Immature natural killer cell (primary cell): ENCODE measurements around the gene INO80C. TPM values are rescaled to one million over a fixed set of nuclear protein-coding genes. Genes with fewer than 3 reads are reported as not detected.
A peak's percentile ranks its signal among the peaks of the same experiment; 100 is the strongest.
"Not testable (repeated sequence)": the region's sequence is repeated elsewhere in the genome, so short reads cannot be mapped to it uniquely, and the experiment has no call there.

Experiments
- DNase-seq, 3 donors: peaks; one replicate each; pipeline ENCODE4 v3.0.0; 2022; ENCODE audit warnings: mixed read lengths in 1 of 3
- H3K27ac Mint-ChIP-seq, 6 donors: one replicate each; pipeline ENCODE4 v1.8.0; 2020; ENCODE audit warnings: mixed read lengths in 6 of 6, mild to moderate bottlenecking in 5 of 6, inconsistent platforms in 4 of 6, moderate library complexity in 3 of 6
- H3K27me3 Mint-ChIP-seq, 3 donors: one replicate each; pipeline ENCODE4 v1.8.0; 2020 to 2021; ENCODE audit warnings: low read depth in 3 of 3, mild to moderate bottlenecking in 3 of 3, mixed read lengths in 3 of 3, moderate library complexity in 3 of 3, inconsistent platforms in 1 of 3
- H3K36me3 Mint-ChIP-seq, 3 donors: one replicate each; pipeline ENCODE4 v1.8.0; 2020; ENCODE audit warnings: mixed read lengths in 3 of 3, inconsistent platforms in 2 of 3, mild to moderate bottlenecking in 2 of 3
- H3K4me1 Mint-ChIP-seq, 2 donors: one replicate each; pipeline ENCODE4 v1.8.0; 2020; ENCODE audit warnings: inconsistent platforms in 2 of 2, mild to moderate bottlenecking in 2 of 2, mixed read lengths in 2 of 2, moderate library complexity in 1 of 2
- H3K4me3 Mint-ChIP-seq, 5 donors: one replicate each; pipeline ENCODE4 v1.8.0; 2020; ENCODE audit warnings: mild to moderate bottlenecking in 5 of 5, mixed read lengths in 5 of 5, inconsistent platforms in 3 of 5, moderate library complexity in 3 of 5
- H3K9me3 Mint-ChIP-seq, 6 donors: one replicate each; pipeline ENCODE4 v1.8.0; 2020; ENCODE audit warnings: mild to moderate bottlenecking in 6 of 6, mixed read lengths in 6 of 6, inconsistent platforms in 4 of 6, moderate library complexity in 3 of 6
- polyA plus RNA-seq, 3 donors: library from polyadenylated mRNA; unstranded; fragments of 300-500 nt; fragmentation: Illumina TruSeq; gene quantifications; one replicate each; pipeline ENCODE4 v1.2.3, GENCODE V29; 2021

INO80C gene
- polyA plus RNA-seq, 3 donors from 2014 or later = 12.7 to 28.6 (median 24.6) TPM

- no peak overlapping the region for H3K4me3 Mint-ChIP-seq
- DNase-seq = no peak
- no peaks in the 10 kb centered on the region for H3K9me3 Mint-ChIP-seq
- no peak overlapping the region for H3K27ac Mint-ChIP-seq
- H3K4me1 Mint-ChIP-seq = no peaks in the 10 kb centered on the region
- H3K27me3 Mint-ChIP-seq = peaks cover 0 to 3% (median 0%) of the 10 kb centered on the region in 3 donors
- peaks cover 0 to 3% (median 0%) of the 10 kb centered on the region in 3 donors for H3K36me3 Mint-ChIP-seq
Measured at GRCh38 chr18:35458271-35458670, 39.5 kb downstream of the INO80C start.

GRCh38 chr18:35457140-35457704, 40.5 kb downstream of the INO80C start:
- H3K27ac Mint-ChIP-seq = no peak overlapping the region
- DNase-seq = no peak
- no peak overlapping the region for H3K4me3 Mint-ChIP-seq
- H3K4me1 Mint-ChIP-seq = no peaks in the 10 kb centered on the region
- H3K36me3 Mint-ChIP-seq = peaks cover 0 to 3% (median 0%) of the 10 kb centered on the region in 3 donors
- H3K9me3 Mint-ChIP-seq = no peaks in the 10 kb centered on the region
- peaks cover 0 to 1% (median 0%) of the 10 kb centered on the region in 3 donors for H3K27me3 Mint-ChIP-seq

DNA sequence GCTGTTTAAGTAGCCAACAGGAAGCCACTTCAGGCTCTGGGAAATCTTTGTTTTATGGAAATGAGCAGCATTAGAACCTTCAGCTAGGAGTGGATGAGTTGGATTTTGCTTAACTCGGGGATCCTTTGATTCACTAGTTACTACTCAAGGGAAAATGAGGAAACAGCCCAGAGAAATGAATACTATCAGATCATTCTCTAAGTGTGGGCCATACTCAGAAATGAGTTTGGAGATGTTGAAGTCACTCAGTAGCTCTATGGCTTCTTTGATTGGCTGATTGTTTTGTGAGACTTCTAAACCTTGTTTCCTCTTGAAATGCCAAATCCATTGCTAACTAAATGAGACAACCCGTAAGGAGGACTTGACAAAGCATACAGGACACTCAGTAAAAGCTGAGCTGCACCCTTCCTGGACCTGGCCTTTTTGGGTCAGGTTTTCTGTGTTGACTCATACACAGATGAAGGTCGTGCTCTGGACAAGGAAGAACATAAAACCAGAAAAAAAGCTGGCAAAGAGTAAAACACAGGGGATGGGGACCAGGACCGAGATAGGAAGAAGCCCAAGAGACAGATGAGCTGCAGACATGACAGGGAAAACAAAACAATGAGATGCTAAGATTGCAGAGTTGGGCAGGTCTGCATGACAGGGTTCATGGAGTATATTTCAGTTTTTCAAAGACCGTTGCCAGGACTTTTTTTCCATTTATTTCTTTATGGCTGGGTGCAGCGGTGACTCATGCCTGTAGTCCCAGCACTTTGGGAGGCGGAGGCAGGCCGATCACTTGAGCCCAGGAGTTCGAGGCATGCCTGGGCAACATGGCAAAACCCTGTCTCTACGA, 41.6 kb downstream of the INO80C start:
- no peak for DNase-seq
- H3K27me3 Mint-ChIP-seq = peaks cover 0 to 4% (median 1%) of the 10 kb centered on the region in 3 donors
- peaks cover 0 to 2% (median 0%) of the 10 kb centered on the region in 6 donors for H3K9me3 Mint-ChIP-seq
- H3K4me3 Mint-ChIP-seq = no peak overlapping the region
- H3K27ac Mint-ChIP-seq = no peak overlapping the region
- no peaks in the 10 kb centered on the region for H3K4me1 Mint-ChIP-seq
- H3K36me3 Mint-ChIP-seq = peaks cover 0 to 3% (median 0%) of the 10 kb centered on the region in 3 donors

DNA sequence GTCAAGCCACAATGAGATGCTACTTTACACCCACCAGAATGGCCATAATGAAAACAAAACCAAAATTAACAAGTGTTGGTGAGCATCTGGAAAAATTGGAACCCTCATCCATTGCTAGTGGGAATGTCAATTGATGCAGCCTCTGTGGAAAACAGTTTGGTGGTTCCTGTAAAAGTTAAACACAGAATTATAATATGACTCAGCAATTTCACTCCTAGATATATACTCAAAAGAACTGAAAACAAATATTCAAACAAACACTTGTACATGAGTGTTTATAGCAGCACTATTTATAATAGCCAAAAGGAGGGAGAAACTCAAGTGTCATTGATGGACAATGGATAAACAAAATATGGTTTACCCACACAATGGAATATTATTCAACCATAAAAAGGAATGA, 43.0 kb downstream of the INO80C start:
- DNase-seq = no peak
- H3K4me3 Mint-ChIP-seq = no peak overlapping the region
- H3K27ac Mint-ChIP-seq = no peak overlapping the region
- peaks cover 0 to 4% (median 0%) of the 10 kb centered on the region in 3 donors for H3K36me3 Mint-ChIP-seq
- no peaks in the 10 kb centered on the region for H3K4me1 Mint-ChIP-seq
- peaks cover 0 to 8% (median 1%) of the 10 kb centered on the region in 3 donors for H3K27me3 Mint-ChIP-seq
- peaks cover 0 to 2% (median 0%) of the 10 kb centered on the region in 6 donors for H3K9me3 Mint-ChIP-seq

GRCh38 chr18:35453065-35453464, 44.7 kb downstream of the INO80C start:
- H3K4me3 Mint-ChIP-seq, H3K4me1 Mint-ChIP-seq, DNase-seq, H3K9me3 Mint-ChIP-seq, H3K27me3 Mint-ChIP-seq, H3K36me3 Mint-ChIP-seq, H3K27ac Mint-ChIP-seq: not testable (repeated sequence)

GRCh38 chr18:35451916-35452315, 45.8 kb downstream of the INO80C start:
- H3K9me3 Mint-ChIP-seq = peaks cover 0 to 2% (median 0%) of the 10 kb centered on the region in 6 donors
- H3K4me1 Mint-ChIP-seq = no peaks in the 10 kb centered on the region
- H3K4me3 Mint-ChIP-seq = no peak overlapping the region
- peaks cover 0 to 4% (median 0%) of the 10 kb centered on the region in 3 donors for H3K36me3 Mint-ChIP-seq
- H3K27ac Mint-ChIP-seq = no peak overlapping the region
- DNase-seq = no peak
- peaks cover 0 to 8% (median 0%) of the 10 kb centered on the region in 3 donors for H3K27me3 Mint-ChIP-seq

DNA sequence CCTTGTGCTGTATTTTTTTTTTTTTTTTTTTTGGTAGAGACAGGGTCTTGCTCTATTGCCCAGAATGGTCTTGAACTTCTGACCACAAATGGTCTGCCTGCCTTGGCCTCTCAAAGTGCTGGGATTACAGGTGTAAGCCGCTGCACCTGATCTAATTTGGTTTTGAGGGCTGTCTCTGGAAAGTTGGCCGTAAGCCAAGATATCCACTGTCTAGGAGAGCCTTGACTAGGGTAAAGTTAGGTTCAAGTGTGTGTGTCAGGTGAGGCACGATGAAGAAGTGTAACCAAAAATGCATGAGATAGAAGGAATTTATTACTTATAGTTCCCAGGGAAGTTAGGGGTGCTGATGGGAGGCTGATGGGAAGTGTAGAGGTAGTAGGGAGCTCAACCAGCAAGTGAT, 46.7 kb downstream of the INO80C start:
- Mint-ChIP-seq H3K36me3 (peaks cover 0 to 3% (median 0%) of the 10 kb centered on the region in 3 donors), H3K27me3 (peaks cover 0 to 8% (median under 1%) of the 10 kb centered on the region in 3 donors), H3K9me3 (peaks cover 0 to 2% (median 0%) of the 10 kb centered on the region in 6 donors), H3K27ac (no peak overlapping the region), H3K4me3 (no peak overlapping the region), H3K4me1 (no peaks in the 10 kb centered on the region)
- no peak for DNase-seq

- DNase-seq = no peak
- H3K36me3 Mint-ChIP-seq = peaks cover 0 to under 1% (median 0%) of the 10 kb centered on the region in 3 donors
- H3K9me3 Mint-ChIP-seq = peaks cover 0 to 2% (median 0%) of the 10 kb centered on the region in 6 donors
- H3K4me1 Mint-ChIP-seq = no peaks in the 10 kb centered on the region
- H3K27me3 Mint-ChIP-seq = peaks cover 1 to 9% (median 3%) of the 10 kb centered on the region in 3 donors
- no peak overlapping the region for H3K4me3 Mint-ChIP-seq
- no peak overlapping the region for H3K27ac Mint-ChIP-seq
Measured at GRCh38 chr18:35444636-35445035, 53.1 kb downstream of the INO80C start.

GRCh38 chr18:35443847-35444246, 53.9 kb downstream of the INO80C start:
- no peak overlapping the region for H3K27ac Mint-ChIP-seq
- H3K36me3 Mint-ChIP-seq = no peaks in the 10 kb centered on the region
- peaks cover 0 to 2% (median 0%) of the 10 kb centered on the region in 6 donors for H3K9me3 Mint-ChIP-seq
- H3K4me1 Mint-ChIP-seq = no peaks in the 10 kb centered on the region
- no peak overlapping the region for H3K4me3 Mint-ChIP-seq
- no peak for DNase-seq
- H3K27me3 Mint-ChIP-seq = peaks cover 1 to 9% (median 3%) of the 10 kb centered on the region in 3 donors

DNA sequence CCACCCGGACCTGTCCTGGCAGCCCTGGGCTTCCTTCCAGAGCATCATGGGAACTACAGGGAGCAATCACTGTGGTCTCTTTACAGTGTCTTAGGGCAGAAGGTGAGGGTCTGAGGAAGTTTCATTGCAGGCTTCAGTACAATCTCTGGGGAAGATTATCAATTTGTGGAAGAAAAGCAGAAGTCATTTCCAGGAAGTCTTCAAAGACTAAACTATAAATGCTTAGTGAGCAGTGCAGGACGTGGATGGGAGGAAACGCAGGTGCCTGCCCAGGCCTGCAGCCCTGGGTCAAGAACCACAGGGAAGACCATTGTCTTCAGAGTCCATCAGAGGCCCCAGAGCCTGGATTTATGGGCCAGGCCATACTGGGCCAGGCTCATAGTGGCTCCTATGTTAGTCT, 54.3 kb downstream of the INO80C start:
- DNase-seq = no peak
- Mint-ChIP-seq H3K27ac (no peak overlapping the region), H3K4me3 (no peak overlapping the region), H3K27me3 (peaks cover 1 to 9% (median 3%) of the 10 kb centered on the region in 3 donors), H3K36me3 (no peaks in the 10 kb centered on the region), H3K9me3 (peaks cover 0 to 2% (median 0%) of the 10 kb centered on the region in 6 donors), H3K4me1 (no peaks in the 10 kb centered on the region)

DNA sequence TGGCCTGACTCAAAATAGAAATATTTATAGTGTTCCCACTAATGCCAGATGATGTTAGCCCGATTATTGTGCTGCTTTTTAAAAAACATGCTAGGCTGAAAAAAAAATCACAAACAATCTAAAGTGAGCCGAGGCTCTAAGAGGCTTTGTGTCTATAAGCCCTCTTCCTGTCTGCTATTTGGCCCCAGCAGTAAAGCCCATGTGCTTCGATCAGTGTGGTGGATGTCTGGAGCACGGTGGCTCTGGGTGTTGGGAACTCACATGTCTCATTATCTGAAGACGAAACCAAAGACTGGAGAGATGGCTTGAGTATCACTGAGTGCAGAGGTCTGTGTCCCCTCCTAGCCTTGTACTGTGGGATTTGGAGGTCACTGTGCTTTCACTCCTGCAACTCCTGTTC, 55.1 kb downstream of the INO80C start:
- H3K4me3 Mint-ChIP-seq = no peak overlapping the region
- H3K9me3 Mint-ChIP-seq = peaks cover 0 to 3% (median 0%) of the 10 kb centered on the region in 6 donors
- H3K36me3 Mint-ChIP-seq = no peaks in the 10 kb centered on the region
- no peak for DNase-seq
- H3K4me1 Mint-ChIP-seq = no peaks in the 10 kb centered on the region
- H3K27me3 Mint-ChIP-seq = peaks cover 1 to 9% (median 3%) of the 10 kb centered on the region in 3 donors
- no peak overlapping the region for H3K27ac Mint-ChIP-seq

DNA sequence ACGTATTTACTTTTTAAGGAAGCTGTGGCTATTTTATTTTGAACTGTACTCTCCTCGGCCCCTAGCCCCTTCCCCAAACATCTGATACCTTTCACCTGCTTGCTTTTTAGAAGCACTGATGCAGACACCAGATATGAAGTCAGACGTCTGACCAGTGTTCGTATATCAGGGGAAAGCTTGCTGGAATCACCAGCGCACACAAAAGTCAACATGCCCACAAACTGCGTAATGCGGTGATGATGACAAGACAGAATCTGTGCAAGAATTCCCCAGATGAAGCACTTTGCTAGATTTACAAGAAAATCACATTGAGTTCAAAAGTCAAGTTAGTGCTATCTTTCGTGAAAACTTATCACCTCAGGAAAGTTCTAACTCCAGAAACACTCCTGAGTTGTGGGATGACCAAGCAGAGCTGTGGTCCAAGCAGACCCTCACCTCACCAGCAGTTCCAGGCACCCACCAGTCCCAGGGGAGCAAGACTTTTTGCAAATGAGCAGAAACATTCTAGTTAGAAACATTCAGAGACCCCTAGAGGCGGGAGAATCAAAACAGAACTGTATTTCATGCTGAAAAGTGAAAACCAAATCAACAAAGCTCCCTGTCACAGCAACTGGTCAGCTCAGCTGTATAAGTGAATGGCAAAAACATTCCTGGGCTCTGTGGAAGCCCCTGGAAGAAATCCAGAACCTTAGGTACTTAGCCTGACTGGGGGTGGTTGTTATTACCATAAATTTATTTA, 55.7 kb downstream of the INO80C start:
- Mint-ChIP-seq H3K27me3 (peaks cover 1 to 9% (median 3%) of the 10 kb centered on the region in 3 donors), H3K4me3 (no peak overlapping the region), H3K27ac (peak overlapping the region in 1 of 6 donors; percentile 16), H3K4me1 (no peaks in the 10 kb centered on the region), H3K36me3 (no peaks in the 10 kb centered on the region), H3K9me3 (peaks cover 0 to 4% (median under 1%) of the 10 kb centered on the region in 6 donors)
- no peak for DNase-seq

DNA sequence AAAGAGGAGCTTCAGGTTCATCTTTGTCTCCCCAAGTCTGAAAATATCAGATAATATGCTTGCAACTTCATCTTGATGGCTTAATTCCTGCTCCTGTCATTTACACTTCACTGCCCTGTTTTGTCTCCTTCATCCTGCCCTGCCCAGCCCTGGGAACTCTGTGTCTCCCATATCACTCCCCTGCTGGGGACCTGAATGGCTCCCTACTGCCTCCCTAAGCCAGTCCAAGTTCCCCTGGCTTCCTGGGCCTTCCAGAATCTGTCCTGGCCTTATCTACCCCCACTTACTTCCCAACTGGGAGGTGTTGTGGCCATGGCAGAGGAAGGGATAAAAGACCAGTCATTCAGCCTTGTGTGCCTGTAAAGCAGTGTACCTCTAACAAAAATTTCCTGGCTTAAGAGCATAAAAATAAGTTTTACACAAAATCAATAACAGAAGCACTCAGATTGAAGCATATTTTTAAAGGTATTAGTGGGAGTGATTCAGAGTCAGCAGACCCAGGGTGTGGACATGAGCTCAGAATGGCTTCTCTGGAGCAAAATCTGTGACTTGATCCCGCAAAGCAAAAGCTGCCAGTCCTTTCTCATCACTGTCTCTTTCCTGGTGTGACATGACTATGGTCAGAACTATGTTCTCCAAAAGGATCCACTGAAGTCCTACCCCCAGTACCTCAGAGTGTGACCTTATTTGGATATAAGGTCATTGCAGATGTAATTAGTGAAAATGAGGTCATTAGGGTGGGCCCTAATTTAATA, 59.1 kb downstream of the INO80C start:
- Mint-ChIP-seq H3K27me3 (peaks cover 4 to 11% (median 6%) of the 10 kb centered on the region in 3 donors), H3K27ac (no peak overlapping the region), H3K4me1 (no peaks in the 10 kb centered on the region), H3K9me3 (peaks cover 5 to 17% (median 9%) of the 10 kb centered on the region in 6 donors), H3K36me3 (peaks cover 4 to 8% (median 5%) of the 10 kb centered on the region in 3 donors), H3K4me3 (no peak overlapping the region)
- no peak for DNase-seq
